Fibroblast of skin of left biceps (primary cell): ENCODE data around the gene CLCN2.

Source experiments
- DNase-seq, 2 experiments: peaks; one replicate each; pipeline ENCODE4 v3.0.0-alpha.2; 2013; ENCODE audit warnings: low read depth in 2 of 2

CLCN2 gene

DNA sequence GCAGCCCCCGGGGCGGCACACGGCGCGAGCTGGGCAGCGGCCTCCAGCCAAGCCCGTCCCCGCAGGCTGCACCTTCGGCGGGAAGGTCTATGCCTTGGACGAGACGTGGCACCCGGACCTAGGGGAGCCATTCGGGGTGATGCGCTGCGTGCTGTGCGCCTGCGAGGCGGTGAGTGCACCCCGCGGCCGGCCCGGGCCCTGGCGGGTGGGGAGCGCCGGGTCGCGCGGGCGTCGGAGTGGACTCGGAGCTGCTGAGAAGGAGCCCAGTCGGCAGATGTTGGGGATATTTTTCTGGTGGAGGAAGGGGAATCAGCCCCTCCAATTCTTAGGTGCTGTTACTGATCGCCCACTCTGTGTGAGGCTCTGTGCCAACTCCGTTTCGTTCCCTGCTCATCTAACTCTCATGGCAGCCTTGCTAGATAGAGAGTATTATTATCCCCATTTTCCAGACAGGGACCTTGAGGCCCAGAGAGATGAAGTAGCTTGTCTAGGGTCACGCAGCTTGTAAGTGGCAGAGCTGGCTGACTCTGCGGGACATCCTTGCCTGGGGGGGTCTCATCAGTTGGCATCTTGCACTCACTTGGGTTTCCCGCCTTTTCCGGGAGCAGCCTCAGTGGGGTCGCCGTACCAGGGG, 19.3 kb upstream of the CLCN2 start:
- DNase-seq, result no peak

DNA sequence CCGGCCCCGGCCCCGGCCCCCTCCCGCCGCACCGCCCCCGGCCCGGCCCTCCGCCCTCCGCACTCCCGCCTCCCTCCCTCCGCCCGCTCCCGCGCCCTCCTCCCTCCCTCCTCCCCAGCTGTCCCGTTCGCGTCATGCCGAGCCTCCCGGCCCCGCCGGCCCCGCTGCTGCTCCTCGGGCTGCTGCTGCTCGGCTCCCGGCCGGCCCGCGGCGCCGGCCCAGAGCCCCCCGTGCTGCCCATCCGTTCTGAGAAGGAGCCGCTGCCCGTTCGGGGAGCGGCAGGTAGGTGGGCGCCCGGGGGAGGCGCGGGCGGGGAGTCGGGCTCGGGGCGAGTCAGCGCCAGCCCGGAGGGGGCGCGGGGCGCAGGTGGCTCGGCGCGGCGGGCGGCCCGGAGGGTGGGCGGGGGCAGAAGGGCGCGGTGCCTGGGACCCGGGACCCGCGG, 18.8 kb upstream of the CLCN2 start:
- no peak for DNase-seq

DNA sequence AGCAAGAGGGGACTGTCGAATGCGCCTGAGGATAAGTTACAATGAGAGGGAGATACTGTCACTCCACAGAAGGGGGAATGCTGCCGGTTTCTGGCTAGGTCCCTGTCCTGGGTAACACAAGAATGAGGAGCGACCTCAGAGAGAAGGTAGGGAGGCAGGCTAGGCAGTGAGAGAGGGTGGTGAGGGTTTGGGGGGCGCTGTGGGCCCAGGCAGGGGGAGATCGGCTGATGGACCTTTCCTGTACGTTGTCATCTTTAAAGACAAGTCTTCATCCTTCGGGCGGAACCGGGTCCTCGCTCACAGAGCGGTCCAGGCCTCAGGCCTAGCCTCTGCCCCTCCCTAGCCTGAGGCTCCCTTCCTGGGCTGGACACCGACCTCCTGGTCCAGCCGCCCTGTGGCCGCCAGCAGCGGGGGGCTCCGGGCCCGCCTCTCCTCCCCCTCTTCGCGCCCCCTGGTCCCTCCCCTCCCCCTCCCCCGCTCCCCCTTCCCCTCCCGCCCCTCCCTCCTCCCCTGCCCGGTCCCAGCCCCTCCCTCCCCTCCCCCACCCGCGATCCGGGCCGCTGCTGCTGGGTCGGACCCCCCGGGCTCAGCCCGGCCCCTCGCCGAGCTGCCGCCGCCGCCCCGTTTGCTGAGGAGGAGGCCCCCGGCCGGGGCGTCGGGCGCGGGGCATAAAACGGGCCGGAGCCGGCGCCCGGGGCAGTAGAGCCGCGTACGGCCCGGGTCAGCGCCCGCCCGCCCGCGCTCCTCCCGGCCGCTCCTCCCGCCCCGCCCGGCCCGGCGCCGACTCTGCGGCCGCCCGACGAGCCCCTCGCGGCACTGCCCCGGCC, 18.2 kb upstream of the CLCN2 start, which contains the start of gene CHRD:
CHRD (plus strand) TSS at position 697 of the 827 bp plus-strand sequence. CDS start 265 bp downstream, outside the sequence.
- no peak for DNase-seq

DNA sequence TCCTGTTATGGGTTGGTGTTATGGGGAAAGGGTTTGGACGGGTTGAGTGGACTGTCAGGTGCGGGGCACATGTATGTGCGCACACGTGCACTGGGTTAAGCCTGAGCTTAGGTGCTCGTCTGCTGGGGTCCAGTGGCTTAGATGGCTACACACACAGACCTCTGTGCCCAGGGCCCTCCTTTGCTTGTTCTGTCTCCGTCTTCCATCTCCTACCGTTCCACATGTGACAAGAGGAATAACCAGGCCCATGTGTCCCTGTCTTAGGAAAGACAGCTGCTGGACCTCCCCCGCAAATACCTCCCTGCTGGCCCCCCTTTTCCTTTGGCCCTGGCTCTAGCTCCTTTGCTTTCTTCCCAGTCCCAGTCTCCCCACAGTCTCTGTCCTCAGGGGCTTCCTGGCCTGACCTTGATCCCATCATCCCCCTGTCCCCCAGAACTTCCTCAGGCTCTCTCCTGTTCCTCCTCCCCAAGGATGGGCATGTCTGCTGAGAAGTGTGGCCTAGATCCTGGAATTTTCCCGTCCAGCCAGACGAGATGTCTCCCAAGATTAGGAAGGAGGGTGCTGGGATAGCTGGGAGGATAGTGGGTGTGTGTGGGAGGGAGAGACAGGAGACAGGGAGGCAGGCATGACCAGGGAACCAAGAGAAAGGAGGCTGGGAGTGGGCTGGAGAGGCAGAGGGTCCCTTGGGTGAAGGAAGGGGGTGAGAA, 17.4 kb upstream of the CLCN2 start:
- no peak for DNase-seq

DNA sequence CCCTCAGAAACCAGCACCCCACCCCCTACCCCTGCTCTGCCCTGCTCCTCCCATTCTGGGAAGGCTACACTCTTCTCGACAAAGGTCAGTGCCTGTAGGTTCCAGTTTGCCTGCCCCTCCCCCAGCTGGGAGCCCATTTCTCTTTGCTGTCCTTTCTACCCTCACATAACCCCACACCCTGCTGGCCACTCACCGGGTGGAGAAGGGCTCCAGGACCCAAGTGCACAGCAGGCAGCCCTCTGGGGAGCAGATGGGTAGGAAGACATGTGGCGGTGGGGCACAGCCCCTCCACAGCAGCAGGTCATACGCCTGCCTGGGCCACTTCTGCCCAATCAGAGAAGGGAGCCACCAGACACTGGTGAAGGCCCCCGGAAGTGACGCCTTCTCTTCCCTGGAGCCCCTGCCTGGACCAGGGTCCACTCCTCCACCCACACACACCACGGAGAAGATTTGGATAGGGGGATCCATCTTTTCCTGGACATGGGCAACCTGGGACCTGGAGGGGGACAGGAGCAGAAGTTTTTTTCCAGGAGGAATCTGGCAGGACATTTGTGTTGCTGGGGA, 16.6 kb upstream of the CLCN2 start, which contains the start of gene THPO:
THPO (minus strand) TSS at position 326 of the 564 bp plus-strand sequence. CDS start 1,948 bp downstream, outside the sequence.
- no peak for DNase-seq

DNA sequence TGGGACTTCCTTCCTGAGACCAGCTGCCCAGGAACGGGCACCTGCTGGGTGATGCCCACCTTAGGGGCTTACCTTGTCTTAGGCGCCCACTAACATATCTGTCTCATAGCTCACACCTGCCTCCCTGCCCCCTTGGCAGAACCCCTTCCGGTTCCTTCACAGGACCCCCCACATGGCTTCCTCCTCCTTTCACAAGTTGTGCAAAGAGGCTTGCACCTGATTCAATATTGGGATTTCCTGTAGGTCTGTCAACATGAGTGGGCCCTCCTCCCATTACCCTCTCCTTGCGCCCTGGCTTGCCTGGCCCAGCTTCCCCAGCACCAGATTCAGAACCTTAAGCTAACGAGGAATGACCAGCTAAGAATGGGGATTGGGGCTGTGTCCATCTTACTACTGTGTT, 16.0 kb upstream of the CLCN2 start:
- DNase-seq, result no peak

DNA sequence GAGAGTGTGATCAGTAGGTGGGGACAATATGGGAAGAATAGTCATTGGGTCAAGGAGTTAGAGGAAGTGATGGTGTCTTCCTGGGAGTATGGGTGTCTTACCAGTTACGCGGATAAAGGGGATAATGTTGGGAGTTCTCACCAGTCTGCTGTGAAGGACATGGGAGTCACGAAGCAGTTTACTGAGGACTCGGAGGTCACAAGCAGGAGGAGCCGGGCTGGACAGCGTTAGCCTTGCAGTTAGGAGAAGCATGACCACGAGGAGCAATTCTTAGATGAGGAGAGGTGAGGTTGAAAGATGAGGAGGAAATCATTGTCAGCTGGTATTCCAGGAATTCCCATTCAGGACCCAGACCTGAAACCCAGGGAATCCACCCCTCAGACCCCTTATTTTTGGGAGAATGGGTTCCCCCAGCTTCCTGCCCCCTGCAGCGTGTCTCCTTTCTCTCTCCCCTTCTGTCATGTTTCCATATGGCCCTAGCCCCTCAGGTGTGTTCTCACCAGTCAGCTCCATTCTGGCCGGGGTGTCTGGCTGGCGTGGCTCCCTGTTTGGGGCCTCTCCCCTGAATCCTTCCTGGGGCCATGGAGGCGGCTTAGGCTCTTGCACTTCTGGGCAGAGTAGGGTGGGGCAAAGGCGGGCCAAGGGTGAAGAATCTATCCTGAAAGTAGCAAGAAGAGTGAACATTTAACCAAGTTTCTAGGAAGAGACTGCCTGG, 14.5 kb upstream of the CLCN2 start:
- DNase-seq, result no peak

DNA sequence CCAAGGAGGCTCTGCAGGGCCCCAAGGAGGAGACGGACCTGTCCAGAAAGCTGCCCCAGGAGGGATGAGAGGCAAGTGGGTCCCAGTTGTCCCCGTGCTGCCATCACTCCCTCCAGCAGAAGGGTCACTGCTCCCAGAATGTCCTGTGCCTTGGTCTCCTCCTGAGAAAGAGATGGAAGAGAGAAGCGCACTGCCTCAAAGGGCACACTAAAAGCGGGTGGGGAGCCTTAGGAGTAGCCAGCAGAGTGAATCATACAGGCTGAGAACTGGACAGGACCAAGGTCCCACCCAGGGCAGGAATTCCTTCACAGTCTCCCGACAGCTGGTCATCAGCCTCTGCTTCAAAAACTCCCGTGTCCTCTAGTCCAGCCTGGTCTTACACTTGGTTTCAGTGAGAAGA, 12.0 kb upstream of the CLCN2 start:
- DNase-seq, result no peak

DNA sequence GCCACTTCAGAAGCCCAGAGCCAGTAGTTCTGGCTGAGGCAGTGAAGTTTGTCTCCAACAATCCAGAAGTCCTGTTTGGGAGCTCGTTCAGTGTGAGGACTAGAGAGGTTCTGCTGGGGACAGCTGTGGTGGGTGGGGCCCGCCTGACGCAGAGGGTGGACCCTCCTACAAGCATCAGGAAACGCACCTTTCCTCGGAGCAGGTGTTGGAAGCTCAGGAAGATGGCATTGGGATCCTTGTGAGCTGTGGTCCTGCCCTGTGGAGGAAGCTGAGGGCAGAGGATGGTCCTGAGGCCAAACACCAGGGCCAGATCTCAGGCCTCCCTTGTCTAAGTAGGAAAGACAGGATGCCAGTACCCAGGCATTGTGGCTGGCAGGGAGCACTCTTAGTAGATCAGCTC, 11.5 kb upstream of the CLCN2 start:
- no peak for DNase-seq

DNA sequence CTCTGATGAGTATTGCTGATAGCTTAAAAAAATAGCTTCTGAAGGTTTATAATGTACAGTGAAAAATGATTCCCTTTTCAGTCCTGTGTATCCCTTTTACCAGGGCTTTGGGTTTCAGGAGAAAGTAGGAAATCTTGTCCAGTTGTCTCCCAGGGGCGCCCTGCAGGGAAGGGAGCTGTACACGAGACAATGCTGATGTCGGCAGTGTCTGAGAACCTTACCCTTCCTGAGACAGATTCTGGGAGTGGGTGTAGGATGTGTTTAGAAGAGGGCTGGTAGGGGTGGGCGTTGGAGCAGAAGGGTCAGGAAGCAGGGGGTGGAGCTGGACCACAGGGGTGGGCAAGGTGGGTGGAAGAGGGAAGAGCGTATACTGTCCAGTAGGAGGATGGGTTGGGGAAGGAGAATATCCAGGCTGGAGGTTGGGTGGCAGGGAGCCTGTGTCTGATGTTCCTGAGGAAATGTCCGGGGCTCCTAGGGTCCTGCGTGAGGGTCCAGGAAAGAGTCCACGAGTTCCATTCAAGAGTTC, 11.0 kb upstream of the CLCN2 start:
- no peak for DNase-seq

DNA sequence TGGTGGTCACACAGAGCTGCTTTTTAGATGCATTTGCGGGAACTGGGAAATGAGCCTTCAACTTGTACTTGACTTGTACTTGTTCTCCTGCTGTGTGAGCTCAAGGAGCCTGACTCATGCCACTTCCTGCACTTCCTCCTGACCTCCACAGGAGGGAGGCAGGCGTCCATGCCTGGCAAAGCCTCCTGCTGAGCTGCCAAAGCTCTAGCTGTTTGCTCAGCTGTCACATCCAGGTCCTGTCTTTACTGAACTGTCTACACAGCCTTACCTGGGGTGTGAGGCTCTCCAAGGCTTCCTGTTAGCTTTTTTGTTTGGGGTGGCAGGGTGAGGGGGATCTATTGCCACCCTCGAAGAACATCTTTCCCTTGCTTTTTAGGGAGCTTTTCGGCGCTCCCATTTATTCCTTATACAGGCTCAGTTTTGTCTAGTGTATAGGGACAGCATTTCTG, 10.2 kb upstream of the CLCN2 start:
- peak; percentile 55 to 57 for DNase-seq

DNA sequence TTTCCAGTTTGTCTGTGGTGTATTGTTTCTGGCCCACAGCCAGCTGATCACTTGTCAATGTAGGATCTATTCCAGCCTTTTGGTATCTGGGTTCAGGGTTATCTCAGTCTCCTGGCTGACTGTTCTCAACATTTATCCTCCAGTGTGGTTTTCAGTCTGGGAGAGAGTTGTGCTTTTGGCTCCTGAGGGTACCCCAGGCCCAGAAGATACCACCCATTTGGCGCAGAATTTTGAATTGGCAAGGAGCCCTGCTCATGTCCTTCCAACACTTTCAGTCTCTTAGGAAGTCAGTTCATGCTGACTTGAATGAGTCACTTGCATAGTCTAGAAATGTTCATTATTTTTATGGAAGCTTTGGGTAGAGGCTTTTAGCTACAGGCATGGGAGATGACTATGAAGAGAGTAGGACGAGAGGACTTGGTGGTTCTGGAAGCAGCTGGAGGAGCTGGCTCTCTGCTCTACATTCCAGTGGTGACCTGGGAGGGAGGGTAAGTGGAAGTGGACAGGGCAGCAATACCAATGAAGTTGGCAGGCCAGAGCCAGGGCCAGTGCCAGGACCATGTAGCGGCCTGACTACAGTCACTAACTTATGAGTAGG, 7.3 kb upstream of the CLCN2 start:
- no peak for DNase-seq

DNA sequence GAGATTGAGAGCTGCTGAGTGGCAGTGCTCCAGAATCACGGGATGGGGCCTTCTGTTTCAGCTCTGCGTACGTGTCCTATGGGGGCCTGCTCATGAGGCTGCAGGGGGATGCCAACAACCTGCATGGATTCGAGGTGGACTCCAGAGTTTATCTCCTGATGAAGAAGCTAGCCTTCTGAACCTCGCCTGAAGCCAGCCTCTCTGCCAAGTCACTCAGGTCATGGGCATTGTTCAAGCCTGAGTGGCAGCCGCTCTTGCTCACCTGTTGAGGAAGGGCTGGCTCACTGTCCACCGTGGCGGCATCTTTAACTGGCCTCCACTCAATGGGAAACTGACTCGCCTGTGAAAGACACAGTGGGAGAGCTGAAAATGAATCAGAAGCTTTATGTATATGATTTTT, 6.7 kb upstream of the CLCN2 start:
- no peak for DNase-seq

DNA sequence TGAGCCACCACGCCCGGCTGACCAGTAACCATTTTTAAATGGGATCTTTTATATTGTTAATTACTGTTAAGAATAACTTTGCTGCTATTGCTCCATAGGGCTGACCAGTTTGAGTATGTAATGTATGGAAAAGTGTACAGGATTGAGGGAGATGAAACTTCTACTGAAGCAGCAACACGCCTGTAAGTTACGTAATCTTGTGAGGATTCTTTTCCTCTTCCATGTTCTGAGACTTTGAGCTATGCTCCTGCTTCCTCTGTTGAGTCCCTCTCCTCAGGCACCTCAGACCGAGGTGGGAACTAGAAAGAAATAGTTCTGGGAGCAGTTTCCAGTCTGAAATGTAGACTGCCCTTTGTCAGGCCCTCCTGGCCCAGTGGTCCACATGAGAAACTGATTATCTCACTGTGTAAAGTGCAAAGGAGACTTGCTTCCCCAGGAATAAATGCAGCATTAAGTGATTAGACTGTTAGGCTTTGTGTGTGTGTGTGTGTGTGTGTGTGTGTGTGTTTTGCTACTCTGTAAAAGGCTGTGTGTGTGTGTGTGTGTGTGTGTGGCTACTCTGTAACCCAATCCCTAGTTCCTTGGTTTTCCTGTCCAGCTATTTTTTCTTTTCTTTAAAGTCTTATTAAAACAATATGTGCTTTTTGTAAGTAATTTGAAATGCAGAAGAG, 5.3 kb upstream of the CLCN2 start:
- peak; percentile 59 to 71 for DNase-seq

DNA sequence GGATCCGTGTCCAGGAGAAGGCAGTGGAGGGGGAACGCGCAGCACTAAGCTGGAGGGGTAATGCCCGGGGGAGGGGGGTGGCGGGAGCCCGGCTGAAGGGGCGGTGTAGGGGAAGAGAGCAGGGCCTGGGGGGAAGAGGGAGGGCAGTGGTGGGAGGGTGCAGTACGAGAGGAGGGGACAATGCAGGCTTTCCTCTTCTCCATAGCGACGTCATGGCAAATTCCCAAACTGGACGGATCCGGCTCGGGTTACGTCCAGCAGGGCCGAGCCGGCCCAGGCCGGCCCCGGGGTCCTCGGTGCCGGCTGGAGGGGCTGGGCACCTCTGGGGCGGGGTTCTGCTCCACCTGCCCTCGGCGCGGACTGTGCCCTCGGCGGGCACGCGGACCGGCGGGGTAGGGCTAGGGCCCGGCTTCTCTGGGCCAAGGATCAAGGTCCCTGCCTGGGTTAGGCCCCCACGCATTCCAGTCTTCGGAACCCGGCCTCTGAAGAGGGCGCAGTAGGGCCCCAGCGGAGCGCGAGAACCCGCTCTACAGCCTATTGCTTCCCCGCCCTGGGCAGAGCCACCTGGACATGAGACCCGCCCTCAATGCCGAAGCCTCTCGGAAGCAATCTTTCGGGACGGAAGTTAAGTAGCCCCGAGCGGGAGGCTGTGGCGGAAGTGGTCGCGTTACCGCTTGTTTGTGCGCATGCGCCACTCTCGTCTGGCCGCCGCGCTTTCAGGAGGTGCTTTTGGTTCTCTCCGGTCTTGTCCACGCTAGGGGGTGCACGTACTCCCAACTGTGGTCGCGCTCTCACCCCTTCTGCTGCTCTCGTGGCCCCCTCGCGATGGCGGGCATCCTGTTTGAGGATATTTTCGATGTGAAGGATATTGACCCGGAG, 1.5 kb upstream of the CLCN2 start:
- DNase-seq, result peak; percentile 92 to 93

DNA sequence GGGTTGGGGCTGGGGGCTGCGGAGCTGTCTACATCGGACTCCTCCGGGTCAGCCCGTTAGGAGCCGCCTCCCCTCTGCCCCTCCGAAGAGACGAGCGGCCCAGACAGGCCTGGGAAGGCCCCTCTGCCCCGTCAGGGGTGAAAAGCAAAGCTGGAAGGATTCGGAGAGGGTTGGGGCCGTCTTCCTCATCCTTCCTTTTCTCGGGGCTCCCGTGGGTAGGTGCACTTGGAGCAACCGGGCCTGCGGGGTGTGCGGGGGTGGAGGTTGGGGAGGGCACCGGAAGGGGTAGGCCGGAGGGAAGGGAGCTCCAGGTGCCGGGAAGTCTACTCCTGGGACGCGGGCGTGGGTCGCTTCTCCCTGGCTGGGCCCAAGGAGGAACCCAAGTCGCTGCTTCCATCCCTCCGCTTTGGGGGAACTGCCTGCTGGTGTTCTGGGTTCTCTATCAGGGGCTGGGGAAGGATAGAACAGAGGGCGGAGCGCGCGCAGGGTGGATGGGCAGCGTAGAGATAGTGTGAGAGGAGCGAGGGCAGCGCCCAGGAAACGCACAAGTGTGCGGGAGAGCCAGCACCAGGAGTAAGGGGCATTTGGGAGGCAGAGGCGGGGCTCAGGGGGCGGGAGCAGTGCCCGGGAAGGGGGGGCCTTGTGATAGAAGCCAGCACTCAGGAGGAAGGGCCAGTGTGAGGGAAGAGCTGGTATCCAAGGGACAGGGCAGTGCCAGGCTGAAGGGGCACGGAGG, 695 bp upstream of the CLCN2 start:
- DNase-seq, result no peak

DNA sequence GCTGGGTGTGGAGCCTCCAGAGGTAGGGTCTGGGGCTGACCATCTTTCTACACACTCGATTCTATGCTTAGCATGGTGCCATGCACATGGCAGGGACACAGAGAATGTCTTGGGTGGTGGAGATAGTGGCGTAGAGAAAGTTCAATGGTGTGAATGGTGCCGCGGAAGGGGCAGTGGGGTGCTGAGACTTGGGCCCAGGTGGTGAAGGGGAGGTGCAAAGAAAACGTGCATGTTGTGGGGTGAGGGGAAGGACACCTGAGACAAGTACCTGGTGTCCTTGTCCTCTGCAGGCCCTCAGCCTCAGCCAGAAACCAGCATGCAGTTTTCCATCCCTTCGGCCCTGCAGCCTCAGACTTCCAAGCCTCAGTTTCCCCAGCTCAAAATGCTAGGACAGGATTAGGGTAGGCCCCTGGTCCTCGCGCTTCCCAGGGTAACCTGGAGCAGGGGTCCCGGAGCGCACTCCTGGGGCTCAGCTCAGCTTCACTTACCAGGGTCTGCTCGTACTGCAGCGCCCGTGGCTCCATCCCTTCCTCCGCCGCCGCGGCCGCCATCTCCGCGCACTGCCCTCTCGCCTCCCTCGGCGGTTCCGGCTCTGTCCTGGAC, 375 bp downstream of the CLCN2 start:
- DNase-seq, result no peak
